ENCODE measurements around the gene B2M. TPM values are rescaled to one million over a fixed set of nuclear protein-coding genes. Genes with fewer than 3 reads are reported as not detected.
A peak's percentile ranks its signal among the peaks of the same experiment; 100 is the strongest.

B2M gene
- total and polyA plus RNA-seq, 3 donors from 2014 or later: 439 to 2,068 (median 1,401) TPM

DNA sequence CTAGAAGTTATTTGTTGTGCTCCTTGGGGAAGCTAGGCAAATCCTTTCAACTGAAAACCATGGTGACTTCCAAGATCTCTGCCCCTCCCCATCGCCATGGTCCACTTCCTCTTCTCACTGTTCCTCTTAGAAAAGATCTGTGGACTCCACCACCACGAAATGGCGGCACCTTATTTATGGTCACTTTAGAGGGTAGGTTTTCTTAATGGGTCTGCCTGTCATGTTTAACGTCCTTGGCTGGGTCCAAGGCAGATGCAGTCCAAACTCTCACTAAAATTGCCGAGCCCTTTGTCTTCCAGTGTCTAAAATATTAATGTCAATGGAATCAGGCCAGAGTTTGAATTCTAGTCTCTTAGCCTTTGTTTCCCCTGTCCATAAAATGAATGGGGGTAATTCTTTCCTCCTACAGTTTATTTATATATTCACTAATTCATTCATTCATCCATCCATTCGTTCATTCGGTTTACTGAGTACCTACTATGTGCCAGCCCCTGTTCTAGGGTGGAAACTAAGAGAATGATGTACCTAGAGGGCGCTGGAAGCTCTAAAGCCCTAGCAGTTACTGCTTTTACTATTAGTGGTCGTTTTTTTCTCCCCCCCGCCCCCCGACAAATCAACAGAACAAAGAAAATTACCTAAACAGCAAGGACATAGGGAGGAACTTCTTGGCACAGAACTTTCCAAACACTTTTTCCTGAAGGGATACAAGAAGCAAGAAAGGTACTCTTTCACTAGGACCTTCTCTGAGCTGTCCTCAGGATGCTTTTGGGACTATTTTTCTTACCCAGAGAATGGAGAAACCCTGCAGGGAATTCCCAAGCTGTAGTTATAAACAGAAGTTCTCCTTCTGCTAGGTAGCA lies 851 bp upstream of the B2M start:
- Histone ChIP-seq H3K9me3 (no peaks in the 10 kb centered on the region), H3K4me3 (peak overlapping the region; percentile 92 to 97), H3K36me3 (ENCODE audit: low read depth, missing control alignments) (no peaks in the 10 kb centered on the region), H3K27me3 (no peaks in the 10 kb centered on the region), H3K4me1 (peaks cover 3% of the 10 kb centered on the region), H3K27ac (peak overlapping the region; percentile 98 to 99)
- 13 to 20% methylated on average over 11 of the region's 11 CpGs for WGBS, 2 donors
- peak; percentile 44 for DNase-seq
- TF ChIP-seq, protein P1, sequence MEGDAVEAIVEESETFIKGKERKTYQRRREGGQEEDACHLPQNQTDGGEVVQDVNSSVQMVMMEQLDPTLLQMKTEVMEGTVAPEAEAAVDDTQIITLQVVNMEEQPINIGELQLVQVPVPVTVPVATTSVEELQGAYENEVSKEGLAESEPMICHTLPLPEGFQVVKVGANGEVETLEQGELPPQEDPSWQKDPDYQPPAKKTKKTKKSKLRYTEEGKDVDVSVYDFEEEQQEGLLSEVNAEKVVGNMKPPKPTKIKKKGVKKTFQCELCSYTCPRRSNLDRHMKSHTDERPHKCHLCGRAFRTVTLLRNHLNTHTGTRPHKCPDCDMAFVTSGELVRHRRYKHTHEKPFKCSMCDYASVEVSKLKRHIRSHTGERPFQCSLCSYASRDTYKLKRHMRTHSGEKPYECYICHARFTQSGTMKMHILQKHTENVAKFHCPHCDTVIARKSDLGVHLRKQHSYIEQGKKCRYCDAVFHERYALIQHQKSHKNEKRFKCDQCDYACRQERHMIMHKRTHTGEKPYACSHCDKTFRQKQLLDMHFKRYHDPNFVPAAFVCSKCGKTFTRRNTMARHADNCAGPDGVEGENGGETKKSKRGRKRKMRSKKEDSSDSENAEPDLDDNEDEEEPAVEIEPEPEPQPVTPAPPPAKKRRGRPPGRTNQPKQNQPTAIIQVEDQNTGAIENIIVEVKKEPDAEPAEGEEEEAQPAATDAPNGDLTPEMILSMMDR (IDR thresholded peaks at IDR 0.05): no peak
- TF ChIP-seq POLR2A (IDR thresholded peaks at IDR 0.05): no peak
- intact Hi-C loops (cut with DNase I; ENCODE audit: low total_unique reads): no loop called here

DNA sequence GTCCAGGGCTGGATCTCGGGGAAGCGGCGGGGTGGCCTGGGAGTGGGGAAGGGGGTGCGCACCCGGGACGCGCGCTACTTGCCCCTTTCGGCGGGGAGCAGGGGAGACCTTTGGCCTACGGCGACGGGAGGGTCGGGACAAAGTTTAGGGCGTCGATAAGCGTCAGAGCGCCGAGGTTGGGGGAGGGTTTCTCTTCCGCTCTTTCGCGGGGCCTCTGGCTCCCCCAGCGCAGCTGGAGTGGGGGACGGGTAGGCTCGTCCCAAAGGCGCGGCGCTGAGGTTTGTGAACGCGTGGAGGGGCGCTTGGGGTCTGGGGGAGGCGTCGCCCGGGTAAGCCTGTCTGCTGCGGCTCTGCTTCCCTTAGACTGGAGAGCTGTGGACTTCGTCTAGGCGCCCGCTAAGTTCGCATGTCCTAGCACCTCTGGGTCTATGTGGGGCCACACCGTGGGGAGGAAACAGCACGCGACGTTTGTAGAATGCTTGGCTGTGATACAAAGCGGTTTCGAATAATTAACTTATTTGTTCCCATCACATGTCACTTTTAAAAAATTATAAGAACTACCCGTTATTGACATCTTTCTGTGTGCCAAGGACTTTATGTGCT lies 527 bp downstream of the B2M start:
- TF ChIP-seq, protein P1 (IDR thresholded peaks at IDR 0.05): no peak
- TF ChIP-seq POLR2A (IDR thresholded peaks at IDR 0.05): no peak
- Histone ChIP-seq H3K27ac (peak overlapping the region; percentile 98 to 99), H3K4me1 (peaks cover 3% of the 10 kb centered on the region), H3K4me3 (peak overlapping the region; percentile 92 to 97), H3K27me3 (no peaks in the 10 kb centered on the region), H3K36me3 (ENCODE audit: low read depth, missing control alignments) (no peaks in the 10 kb centered on the region), H3K9me3 (no peaks in the 10 kb centered on the region)
- intact Hi-C loops (cut with DNase I; ENCODE audit: low total_unique reads): no loop called here
- 0% methylated on average over 22 to 46 of the region's 46 CpGs for WGBS, 2 donors
- DNase-seq: peak; percentile 54

DNA sequence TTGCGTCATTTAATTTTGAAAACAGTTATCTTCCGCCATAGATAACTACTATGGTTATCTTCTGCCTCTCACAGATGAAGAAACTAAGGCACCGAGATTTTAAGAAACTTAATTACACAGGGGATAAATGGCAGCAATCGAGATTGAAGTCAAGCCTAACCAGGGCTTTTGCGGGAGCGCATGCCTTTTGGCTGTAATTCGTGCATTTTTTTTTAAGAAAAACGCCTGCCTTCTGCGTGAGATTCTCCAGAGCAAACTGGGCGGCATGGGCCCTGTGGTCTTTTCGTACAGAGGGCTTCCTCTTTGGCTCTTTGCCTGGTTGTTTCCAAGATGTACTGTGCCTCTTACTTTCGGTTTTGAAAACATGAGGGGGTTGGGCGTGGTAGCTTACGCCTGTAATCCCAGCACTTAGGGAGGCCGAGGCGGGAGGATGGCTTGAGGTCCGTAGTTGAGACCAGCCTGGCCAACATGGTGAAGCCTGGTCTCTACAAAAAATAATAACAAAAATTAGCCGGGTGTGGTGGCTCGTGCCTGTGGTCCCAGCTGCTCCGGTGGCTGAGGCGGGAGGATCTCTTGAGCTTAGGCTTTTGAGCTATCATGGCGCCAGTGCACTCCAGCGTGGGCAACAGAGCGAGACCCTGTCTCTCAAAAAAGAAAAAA lies 1.2 kb downstream of the B2M start:
- H3K27ac ChIP-seq: peak overlapping the region; percentile 98 to 99
- DNase-seq: peak; percentile 84
- no peak for TF ChIP-seq POLR2A (IDR thresholded peaks at IDR 0.05)
- 5 to 8% methylated on average over 24 of the region's 24 CpGs for WGBS, 2 donors
- H3K4me1 ChIP-seq: peaks cover 3% of the 10 kb centered on the region
- no peaks in the 10 kb centered on the region for H3K36me3 ChIP-seq (ENCODE audit: low read depth, missing control alignments)
- H3K4me3 ChIP-seq: peak overlapping the region; percentile 92 to 97
- intact Hi-C loops (cut with DNase I; ENCODE audit: low total_unique reads): no loop called here
- no peaks in the 10 kb centered on the region for H3K9me3 ChIP-seq
- H3K27me3 ChIP-seq: no peaks in the 10 kb centered on the region

DNA sequence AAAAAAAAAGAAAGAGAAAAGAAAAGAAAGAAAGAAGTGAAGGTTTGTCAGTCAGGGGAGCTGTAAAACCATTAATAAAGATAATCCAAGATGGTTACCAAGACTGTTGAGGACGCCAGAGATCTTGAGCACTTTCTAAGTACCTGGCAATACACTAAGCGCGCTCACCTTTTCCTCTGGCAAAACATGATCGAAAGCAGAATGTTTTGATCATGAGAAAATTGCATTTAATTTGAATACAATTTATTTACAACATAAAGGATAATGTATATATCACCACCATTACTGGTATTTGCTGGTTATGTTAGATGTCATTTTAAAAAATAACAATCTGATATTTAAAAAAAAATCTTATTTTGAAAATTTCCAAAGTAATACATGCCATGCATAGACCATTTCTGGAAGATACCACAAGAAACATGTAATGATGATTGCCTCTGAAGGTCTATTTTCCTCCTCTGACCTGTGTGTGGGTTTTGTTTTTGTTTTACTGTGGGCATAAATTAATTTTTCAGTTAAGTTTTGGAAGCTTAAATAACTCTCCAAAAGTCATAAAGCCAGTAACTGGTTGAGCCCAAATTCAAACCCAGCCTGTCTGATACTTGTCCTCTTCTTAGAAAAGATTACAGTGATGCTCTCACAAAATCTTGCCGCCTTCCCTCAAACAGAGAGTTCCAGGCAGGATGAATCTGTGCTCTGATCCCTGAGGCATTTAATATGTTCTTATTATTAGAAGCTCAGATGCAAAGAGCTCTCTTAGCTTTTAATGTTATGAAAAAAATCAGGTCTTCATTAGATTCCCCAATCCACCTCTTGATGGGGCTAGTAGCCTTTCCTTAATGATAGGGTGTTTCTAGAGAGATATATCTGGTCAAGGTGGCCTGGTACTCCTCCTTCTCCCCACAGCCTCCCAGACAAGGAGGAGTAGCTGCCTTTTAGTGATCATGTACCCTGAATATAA lies 2.0 kb downstream of the B2M start:
- H3K27me3 ChIP-seq: no peaks in the 10 kb centered on the region
- intact Hi-C loops (cut with DNase I; ENCODE audit: low total_unique reads): no loop called here

More for the DNA sequence above, 2.0 kb downstream of the B2M start:
- TF ChIP-seq, protein P1 (IDR thresholded peaks at IDR 0.05): no peak
- no peak for TF ChIP-seq POLR2A (IDR thresholded peaks at IDR 0.05)
- DNase-seq: no peak
- Histone ChIP-seq H3K36me3 (ENCODE audit: low read depth, missing control alignments) (no peaks in the 10 kb centered on the region), H3K27ac (peak overlapping the region; percentile 98 to 99), H3K4me3 (peak overlapping the region; percentile 92 to 97), H3K9me3 (no peaks in the 10 kb centered on the region), H3K4me1 (peaks cover 3% of the 10 kb centered on the region)
- WGBS, 2 donors: 41 to 62% methylated on average over 5 of the region's 5 CpGs
